HepG2 (cell line): ENCODE results near the gene SEH1L. TPM values are rescaled to one million over a fixed set of nuclear protein-coding genes. Genes with fewer than 3 reads are reported as not detected.
A peak's percentile ranks its signal among the peaks of the same experiment; 100 is the strongest.

Source experiments
- GTF3A ChIP-seq: sonication (generic); formaldehyde crosslinking; conservative IDR thresholded peaks from 2 replicates; pipeline ENCODE4 v1.4.0; 2020; ENCODE audit warnings: mild to moderate bottlenecking, missing genetic modification reagents
- MED13 ChIP-seq: sonication (generic); formaldehyde crosslinking; IDR thresholded peaks from 2 replicates; pipeline ENCODE4 v1.5.0; 2020; ENCODE audit warnings: missing genetic modification reagents
- YY1 ChIP-seq: IDR thresholded peaks from 2 replicates; pipeline ENCODE4 v1.6.1; 2011; ENCODE audit warnings: low read length, low read depth, moderate library complexity, mild to moderate bottlenecking; ENCODE audit not compliant: insufficient read depth, insufficient replicate concordance
- ZBTB42 ChIP-seq: sonication (generic); formaldehyde crosslinking; IDR thresholded peaks from 2 replicates; pipeline ENCODE4 v1.5.0; 2020; ENCODE audit warnings: mild to moderate bottlenecking, missing genetic modification reagents
- ZSCAN30 ChIP-seq: sonication (generic); formaldehyde crosslinking; IDR thresholded peaks from 2 replicates; pipeline ENCODE4 v1.5.0; 2020; ENCODE audit warnings: mild to moderate bottlenecking, missing genetic modification reagents
- polyA plus RNA-seq, 8 experiments: library from polyadenylated mRNA; depleted of rRNA in 3 of 8; stranded (reverse) in 7 of 8; unstranded in 1 of 8; fragments of >200 nt; fragmentation: Illumina TruSeq in 4 of 8; extraction: Trizol in 4 of 8; gene quantifications; 2 replicates each; pipeline versions ENCODE4 v1.2.1 to v1.2.3, GENCODE V29; 2011 to 2016; ENCODE audit warnings: low read depth in 4 of 8, missing spikeins in 1 of 8, mixed read lengths in 1 of 8; ENCODE audit not compliant: insufficient read depth in 1 of 8
- total RNA-seq, 5 experiments: library from RNA; depleted of rRNA; stranded (reverse); fragments of >200 nt; fragmentation: Illumina TruSeq; extraction: Trizol; gene quantifications; 2 replicates each; pipeline ENCODE4 v1.2.3, GENCODE V29; 2016; ENCODE audit warnings: low read depth in 1 of 5
- TF ChIP-seq, protein P1 (sequence below): sonication (generic); formaldehyde crosslinking; IDR thresholded peaks from 2 replicates; pipeline ENCODE4 v1.8.0; 2022; ENCODE audit warnings: missing genetic modification reagents, mild to moderate bottlenecking, moderate library complexity, borderline replicate concordance
- TF ChIP-seq, protein P2 (sequence below): IDR thresholded peaks from 2 replicates; pipeline ENCODE4 v1.6.1; 2016; ENCODE audit warnings: missing compliant biosample characterization, missing genetic modification reagents, borderline replicate concordance
- TF ChIP-seq, protein P3 (sequence below): IDR thresholded peaks from 2 replicates; pipeline ENCODE4 v1.6.1; 2012; ENCODE audit warnings: low read depth, low read length, improper control_type of control experiment

SEH1L gene
- total and polyA plus RNA-seq, 2 of the 13 experiments (the other 11 are each of a cell fraction or from before 2014, with no cell fraction given), result 59.6 to 63.5 TPM

DNA sequence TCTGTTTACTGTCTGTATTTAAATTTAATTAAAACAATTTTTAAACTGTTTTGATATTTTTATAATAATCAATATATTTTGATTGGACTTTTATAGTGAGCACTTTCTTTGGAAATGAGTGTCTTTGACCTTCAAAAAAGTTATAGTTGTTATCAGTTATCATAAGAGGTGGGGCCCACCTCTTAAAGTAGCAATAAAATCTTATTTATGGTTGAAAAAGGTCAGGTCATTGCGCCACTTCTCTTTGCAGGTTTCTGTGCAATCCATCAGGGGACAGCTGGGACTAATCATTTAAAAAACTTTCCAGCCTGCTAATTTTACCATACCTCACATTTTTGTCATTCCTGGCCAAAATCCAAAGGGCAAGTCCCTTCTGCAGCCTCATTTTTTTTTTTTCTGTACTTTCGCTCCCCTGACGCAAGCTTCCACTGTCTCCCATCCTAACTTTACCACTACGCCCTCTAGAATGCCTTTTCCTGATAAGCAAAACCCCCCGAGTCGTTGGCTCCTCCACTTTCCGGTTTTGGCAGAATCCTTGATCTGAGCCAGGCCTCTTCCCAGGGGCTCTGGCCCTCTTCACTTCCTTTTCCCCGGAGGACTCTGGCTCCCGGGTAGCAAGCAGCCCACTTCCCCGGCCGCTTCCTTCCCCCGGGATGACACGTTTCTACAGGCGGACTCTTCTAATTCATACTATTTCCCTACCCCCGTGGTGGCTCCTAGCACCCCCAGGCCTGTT lies 1.1 kb upstream of the SEH1L start (continued):
- TF ChIP-seq, protein P1, sequence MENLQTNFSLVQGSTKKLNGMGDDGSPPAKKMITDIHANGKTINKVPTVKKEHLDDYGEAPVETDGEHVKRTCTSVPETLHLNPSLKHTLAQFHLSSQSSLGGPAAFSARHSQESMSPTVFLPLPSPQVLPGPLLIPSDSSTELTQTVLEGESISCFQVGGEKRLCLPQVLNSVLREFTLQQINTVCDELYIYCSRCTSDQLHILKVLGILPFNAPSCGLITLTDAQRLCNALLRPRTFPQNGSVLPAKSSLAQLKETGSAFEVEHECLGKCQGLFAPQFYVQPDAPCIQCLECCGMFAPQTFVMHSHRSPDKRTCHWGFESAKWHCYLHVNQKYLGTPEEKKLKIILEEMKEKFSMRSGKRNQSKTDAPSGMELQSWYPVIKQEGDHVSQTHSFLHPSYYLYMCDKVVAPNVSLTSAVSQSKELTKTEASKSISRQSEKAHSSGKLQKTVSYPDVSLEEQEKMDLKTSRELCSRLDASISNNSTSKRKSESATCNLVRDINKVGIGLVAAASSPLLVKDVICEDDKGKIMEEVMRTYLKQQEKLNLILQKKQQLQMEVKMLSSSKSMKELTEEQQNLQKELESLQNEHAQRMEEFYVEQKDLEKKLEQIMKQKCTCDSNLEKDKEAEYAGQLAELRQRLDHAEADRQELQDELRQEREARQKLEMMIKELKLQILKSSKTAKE (CRISPR knock-in tag), result no peak
- TF ChIP-seq ZBTB42 (CRISPR knock-in tag), result no peak
- TF ChIP-seq MED13 (CRISPR knock-in tag), result 0 out of 2 replicates have a peak, but pooled peaks have one; percentile 20
- TF ChIP-seq, protein P2, sequence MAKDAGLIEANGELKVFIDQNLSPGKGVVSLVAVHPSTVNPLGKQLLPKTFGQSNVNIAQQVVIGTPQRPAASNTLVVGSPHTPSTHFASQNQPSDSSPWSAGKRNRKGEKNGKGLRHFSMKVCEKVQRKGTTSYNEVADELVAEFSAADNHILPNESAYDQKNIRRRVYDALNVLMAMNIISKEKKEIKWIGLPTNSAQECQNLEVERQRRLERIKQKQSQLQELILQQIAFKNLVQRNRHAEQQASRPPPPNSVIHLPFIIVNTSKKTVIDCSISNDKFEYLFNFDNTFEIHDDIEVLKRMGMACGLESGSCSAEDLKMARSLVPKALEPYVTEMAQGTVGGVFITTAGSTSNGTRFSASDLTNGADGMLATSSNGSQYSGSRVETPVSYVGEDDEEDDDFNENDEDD (CRISPR knock-in tag), result no peak
- TF ChIP-seq, protein P3, sequence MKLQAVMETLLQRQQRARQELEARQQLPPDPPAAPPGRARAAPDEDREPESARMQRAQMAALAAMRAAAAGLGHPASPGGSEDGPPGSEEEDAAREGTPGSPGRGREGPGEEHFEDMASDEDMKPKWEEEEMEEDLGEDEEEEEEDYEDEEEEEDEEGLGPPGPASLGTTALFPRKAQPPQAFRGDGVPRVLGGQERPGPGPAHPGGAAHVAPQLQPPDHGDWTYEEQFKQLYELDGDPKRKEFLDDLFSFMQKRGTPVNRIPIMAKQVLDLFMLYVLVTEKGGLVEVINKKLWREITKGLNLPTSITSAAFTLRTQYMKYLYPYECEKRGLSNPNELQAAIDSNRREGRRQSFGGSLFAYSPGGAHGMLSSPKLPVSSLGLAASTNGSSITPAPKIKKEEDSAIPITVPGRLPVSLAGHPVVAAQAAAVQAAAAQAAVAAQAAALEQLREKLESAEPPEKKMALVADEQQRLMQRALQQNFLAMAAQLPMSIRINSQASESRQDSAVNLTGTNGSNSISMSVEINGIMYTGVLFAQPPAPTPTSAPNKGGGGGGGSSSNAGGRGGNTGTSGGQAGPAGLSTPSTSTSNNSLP, result peak; percentile 84; the same call in 1 of the 2 replicates
- 0 out of 2 replicates have a peak, but pooled peaks have one; percentile 67 for TF ChIP-seq ZSCAN30
- no peak for TF ChIP-seq YY1
- TF ChIP-seq GTF3A, result 0 out of 2 replicates have a peak, but pooled peaks have one; percentile 30
- TF ChIP-seq, all 625 proteins: peak for 110
